GM18909 (cell line): ENCODE data around the gene ENTR1.
A peak's percentile ranks its signal among the peaks of the same experiment; 100 is the strongest.

Experiments used
- ATAC-seq: cut with Tn5 transposase; IDR thresholded peaks from one replicate; pipeline ENCODE4 v1.9.1; 2021; ENCODE audit warnings: mild to moderate bottlenecking; ENCODE audit not compliant: unreplicated experiment, poor library complexity

Gene ENTR1

GRCh38 chr9:136365775-136366222, 44.6 kb downstream of the ENTR1 start:
- ATAC-seq: no peak

- no peak for ATAC-seq
Measured at GRCh38 chr9:136364942-136365774, 45.3 kb downstream of the ENTR1 start.

GRCh38 chr9:136363949-136364748, 46.3 kb downstream of the ENTR1 start:
- no peak for ATAC-seq

GRCh38 chr9:136363106-136363948, 47.1 kb downstream of the ENTR1 start, which contains the start of gene DNLZ:
Gene DNLZ, minus strand, starts transcription at chr9:136363744. Its CDS starts 30 bp downstream, at chr9:136363714.
- peak; percentile 71 for ATAC-seq

GRCh38 chr9:136362450-136362784, 48.0 kb downstream of the ENTR1 start:
- ATAC-seq: no peak

- no peak for ATAC-seq
Measured at GRCh38 chr9:136361754-136362449, 48.5 kb downstream of the ENTR1 start.

- ATAC-seq: no peak
Measured at GRCh38 chr9:136361047-136361753, 49.2 kb downstream of the ENTR1 start.

GRCh38 chr9:136359774-136360718, 50.4 kb downstream of the ENTR1 start:
- ATAC-seq: no peak

GRCh38 chr9:136358888-136359287, 51.5 kb downstream of the ENTR1 start:
- ATAC-seq: no peak

- no peak for ATAC-seq
Measured at GRCh38 chr9:136358016-136358415, 52.4 kb downstream of the ENTR1 start.

GRCh38 chr9:136357202-136357725, 53.1 kb downstream of the ENTR1 start:
- ATAC-seq: no peak

GRCh38 chr9:136355616-136356557, 54.5 kb downstream of the ENTR1 start:
- no peak for ATAC-seq

- no peak for ATAC-seq
Measured at GRCh38 chr9:136354592-136355085, 55.8 kb downstream of the ENTR1 start.

GRCh38 chr9:136353757-136354488, 56.5 kb downstream of the ENTR1 start:
- no peak for ATAC-seq

GRCh38 chr9:136353088-136353487, 57.3 kb downstream of the ENTR1 start:
- no peak for ATAC-seq

- ATAC-seq: no peak
Measured at GRCh38 chr9:136352682-136353081, 57.7 kb downstream of the ENTR1 start.
